ENCODE results near the gene HPN.

The HPN gene

GRCh38 chr19:35061583-35062373 lies 20.3 kb downstream of the HPN start:
- no peak for DNase-seq (ENCODE audit: low read depth in 2 of 2)

GRCh38 chr19:35062942-35063341 lies 21.4 kb downstream of the HPN start:
- no peak for DNase-seq (ENCODE audit: low read depth in 2 of 2)

GRCh38 chr19:35063940-35064818 lies 22.7 kb downstream of the HPN start:
- DNase-seq (ENCODE audit: low read depth in 2 of 2) = no peak

DNA sequence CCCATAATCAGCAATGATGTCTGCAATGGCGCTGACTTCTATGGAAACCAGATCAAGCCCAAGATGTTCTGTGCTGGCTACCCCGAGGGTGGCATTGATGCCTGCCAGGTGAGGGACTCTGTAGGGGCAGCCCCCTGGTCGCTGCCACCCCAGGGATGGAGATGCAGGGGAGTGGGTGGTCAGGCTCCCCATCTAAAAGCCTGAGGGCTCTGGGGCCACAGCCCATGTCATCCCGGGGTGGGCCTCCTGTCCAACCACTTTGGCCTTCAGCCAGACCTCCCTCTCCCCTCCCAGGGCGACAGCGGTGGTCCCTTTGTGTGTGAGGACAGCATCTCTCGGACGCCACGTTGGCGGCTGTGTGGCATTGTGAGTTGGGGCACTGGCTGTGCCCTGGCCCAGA lies 24.1 kb downstream of the HPN start:
- no peak for DNase-seq (ENCODE audit: low read depth in 2 of 2)

DNA sequence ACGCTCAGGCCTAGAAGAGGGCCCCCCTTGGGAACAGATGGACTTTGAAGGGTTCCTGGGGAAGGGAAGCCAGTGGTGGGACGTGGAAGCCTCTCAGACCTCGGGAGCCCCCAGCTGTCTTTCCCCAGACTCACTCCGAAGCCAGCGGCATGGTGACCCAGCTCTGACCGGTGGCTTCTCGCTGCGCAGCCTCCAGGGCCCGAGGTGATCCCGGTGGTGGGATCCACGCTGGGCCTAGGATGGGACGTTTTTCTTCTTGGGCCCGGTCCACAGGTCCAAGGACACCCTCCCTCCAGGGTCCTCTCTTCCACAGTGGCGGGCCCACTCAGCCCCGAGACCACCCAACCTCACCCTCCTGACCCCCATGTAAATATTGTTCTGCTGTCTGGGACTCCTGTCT lies 24.6 kb downstream of the HPN start:
- DNase-seq (ENCODE audit: low read depth in 2 of 2) = no peak

- peak; percentile 50 to 53 for DNase-seq (ENCODE audit: low read depth in 2 of 2)
These were observed 25.4 kb downstream of the HPN start for GRCh38 chr19:35066691-35067563.

GRCh38 chr19:35068941-35069634 lies 27.6 kb downstream of the HPN start:
- DNase-seq (ENCODE audit: low read depth in 2 of 2) = no peak

DNA sequence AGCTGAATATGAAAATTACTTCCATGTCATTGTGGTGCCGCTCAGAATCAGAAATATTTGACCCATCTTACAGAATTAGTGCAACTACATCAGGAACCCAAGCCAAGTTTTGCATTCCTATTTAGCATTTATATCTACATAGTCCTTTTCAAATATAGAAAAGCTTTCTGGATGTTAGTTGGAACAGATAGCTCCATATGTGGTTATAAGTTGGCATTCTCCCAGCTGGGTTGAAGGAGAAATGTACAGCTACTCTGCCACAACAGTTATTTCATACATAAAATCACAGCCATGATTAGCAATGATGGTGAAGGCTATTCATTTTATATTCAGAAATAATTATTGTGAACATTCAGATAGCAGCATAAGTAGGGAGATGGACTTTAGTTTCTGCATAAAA lies 28.2 kb downstream of the HPN start:
- peak in 1 of 2 experiments; percentile 16 for DNase-seq (ENCODE audit: low read depth in 2 of 2)

- DNase-seq (ENCODE audit: low read depth in 2 of 2) = no peak
These were observed 28.9 kb downstream of the HPN start for GRCh38 chr19:35070471-35070870.

DNA sequence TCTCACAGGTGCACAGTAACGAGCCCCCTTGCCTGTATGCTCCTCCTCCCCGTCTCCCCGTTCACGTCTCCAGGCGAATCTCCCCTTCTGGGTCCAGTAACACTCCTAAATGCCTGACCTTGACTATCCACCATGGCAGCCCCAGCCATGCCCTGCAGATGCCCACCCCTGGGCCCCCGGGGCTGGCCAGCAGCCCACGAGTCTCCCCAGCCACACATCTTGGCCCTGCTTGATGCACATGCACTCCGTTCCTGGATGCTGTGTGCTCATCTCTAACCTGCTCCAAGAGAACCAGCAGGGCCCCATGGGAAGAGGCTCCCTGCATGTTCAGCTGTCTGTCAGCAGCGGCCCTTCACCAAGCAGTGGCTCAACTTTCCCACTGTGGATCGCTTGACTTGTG lies 32.0 kb downstream of the HPN start:
- no peak for DNase-seq (ENCODE audit: low read depth in 2 of 2)

DNA sequence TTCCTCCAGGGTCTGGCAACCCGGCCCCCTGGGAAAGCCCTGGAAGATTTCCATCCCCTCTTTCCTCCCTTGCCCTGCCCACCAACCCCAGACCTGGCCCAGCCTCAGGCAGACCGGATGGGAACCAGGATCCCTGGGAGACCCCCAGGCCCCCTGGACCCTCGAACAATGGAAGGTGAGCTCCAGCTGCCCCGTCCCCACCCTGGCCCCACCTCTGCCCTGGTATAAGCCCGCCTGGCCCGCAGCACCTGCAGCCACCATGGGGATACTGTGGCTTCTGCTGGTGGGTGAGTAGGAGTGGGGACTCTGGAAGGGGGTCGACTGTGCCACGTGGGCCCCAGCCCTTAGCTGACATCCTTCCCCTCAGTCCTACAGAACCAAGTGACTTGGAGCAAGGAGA lies 32.4 kb downstream of the HPN start:
- DNase-seq (ENCODE audit: low read depth in 2 of 2) = no peak

DNA sequence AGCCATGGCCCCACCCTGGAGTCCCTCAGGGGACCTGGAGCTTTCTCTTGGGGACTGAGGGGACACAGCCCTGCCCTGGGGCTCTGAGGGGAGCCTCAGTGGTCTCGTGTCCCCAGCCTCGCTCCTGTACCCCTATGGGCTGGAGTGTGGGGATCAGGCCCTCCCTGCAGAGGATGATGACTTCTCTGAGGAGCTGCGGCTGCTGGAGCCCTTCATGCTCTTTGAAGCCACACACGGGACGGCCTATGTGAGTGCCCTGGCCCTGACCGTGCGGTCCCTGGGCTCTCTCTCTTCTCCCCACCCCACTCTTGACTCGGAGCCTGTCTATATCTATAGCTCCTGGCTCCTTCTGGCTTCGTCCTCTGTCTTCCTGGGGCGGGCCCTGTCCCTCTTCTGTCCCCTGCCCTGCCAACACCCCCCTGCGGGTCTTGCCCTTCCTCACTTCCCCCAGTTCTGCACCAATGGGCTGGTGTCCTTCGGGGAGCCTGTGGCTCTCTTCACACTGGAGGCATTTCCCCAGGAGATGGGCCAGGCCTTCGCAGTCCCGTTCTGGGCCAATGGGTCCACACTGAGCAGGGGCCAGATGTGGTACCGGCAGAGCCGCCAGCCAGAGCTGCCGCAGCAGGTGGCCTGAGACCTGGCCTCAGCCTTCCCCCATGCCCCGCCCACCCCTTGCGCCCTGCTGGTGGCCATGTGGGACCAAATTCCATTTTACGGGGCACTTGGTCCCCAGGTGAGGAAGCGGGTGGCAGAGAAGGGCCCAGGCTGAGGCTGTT lies 33.1 kb downstream of the HPN start:
- no peak for DNase-seq (ENCODE audit: low read depth in 2 of 2)

- no peak for DNase-seq (ENCODE audit: low read depth in 2 of 2)
These were observed 33.9 kb downstream of the HPN start for GRCh38 chr19:35075202-35076025.

- DNase-seq (ENCODE audit: low read depth in 2 of 2) = no peak
These were observed 34.5 kb downstream of the HPN start for GRCh38 chr19:35076026-35076370.

- no peak for DNase-seq (ENCODE audit: low read depth in 2 of 2)
These were observed 35.1 kb downstream of the HPN start for GRCh38 chr19:35076657-35077056.

GRCh38 chr19:35077411-35078223 lies 36.1 kb downstream of the HPN start:
- no peak for DNase-seq (ENCODE audit: low read depth in 2 of 2)

DNA sequence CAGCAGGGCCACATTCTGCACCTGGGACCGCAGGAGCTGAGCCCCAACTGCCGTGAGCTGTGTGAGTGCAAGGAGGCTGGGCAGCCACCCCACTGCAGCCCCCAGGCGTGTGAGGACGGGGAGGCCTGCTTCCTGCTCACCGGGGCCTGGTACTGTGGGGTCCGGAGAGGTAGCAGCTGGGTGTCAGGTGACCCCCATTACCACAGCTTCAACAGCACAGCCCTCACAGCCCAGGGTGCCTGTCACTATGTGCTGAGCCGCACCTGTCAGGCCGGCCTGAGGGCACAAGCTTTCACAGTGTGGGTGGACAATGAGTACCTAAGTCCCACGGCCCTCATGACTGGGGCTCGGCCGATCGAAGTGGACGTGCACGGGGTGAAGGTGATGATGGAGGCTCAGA lies 38.3 kb downstream of the HPN start:
- no peak for DNase-seq (ENCODE audit: low read depth in 2 of 2)

- DNase-seq (ENCODE audit: low read depth in 2 of 2) = no peak
These were observed 39.2 kb downstream of the HPN start for GRCh38 chr19:35080613-35081170.

DNA sequence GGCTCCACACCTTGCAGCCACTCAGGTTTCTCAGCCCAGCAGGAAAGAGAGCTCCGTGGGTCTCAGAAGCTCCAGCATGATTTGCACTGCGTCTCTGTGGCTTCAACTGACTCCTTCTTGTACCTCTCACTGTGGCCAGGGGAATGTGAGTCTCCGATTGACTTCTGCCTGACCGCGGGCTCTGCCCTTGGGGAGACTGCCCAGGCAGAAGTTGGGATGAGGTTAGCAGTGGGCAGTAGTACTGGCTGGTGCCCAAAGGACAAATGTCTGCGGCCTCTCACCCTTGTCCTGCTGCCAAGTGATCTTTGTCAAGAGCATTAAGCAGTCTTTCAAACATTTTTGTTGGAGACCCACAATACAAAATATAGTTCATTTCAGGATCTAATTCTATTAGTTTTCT lies 39.7 kb downstream of the HPN start:
- DNase-seq (ENCODE audit: low read depth in 2 of 2) = no peak

Data from fibroblast of skin of left biceps (primary cell).